DOHH2 (cell line): ENCODE results near the gene ROBO2.

ENCODE experiments used
- CTCF ChIP-seq: fragments of 200-600 bp; sonication (generic); IDR thresholded peaks from one replicate; pipeline ENCODE4 v1.5.1; 2014; ENCODE audit warnings: antibody characterized with exemption, mild to moderate bottlenecking, low read depth, low read length; ENCODE audit not compliant: poor library complexity, severe bottlenecking
- EZH2phosphoT487 ChIP-seq: fragments of 200-600 bp; sonication (generic); IDR thresholded peaks from 2 replicates; pipeline ENCODE4 v1.6.1; 2017; ENCODE audit warnings: borderline replicate concordance, mild to moderate bottlenecking, antibody characterized with exemption, low read length, moderate library complexity, mixed read lengths

- TF ChIP-seq EZH2phosphoT487 = no peak
- no peak for TF ChIP-seq CTCF
Observed at GRCh38 chr3:77304700-77305021, 264.8 kb downstream of the ROBO2 start.
